IPS-NIHi11 (cell line): ENCODE data around the gene ANP32B.
A peak's percentile ranks its signal among the peaks of the same experiment; 100 is the strongest.
"Not testable (repeated sequence)": the region's sequence is repeated elsewhere in the genome, so short reads cannot be mapped to it uniquely, and the experiment has no call there.

Experiments used
- DNase-seq: peaks from one replicate; pipeline ENCODE4 v3.0.0; 2012; ENCODE audit warnings: mixed read lengths, low spot score

The ANP32B gene

GRCh38 chr9:97982683-97983588 lies at the start of gene ANP32B:
TSS of gene ANP32B (plus strand) at chr9:97983341. CDS start at chr9:97983556, 215 bp downstream.
- peak; percentile 92 for DNase-seq

GRCh38 chr9:97934321-97935115 lies 48.6 kb upstream of the ANP32B start:
- peak; percentile 12 for DNase-seq

- DNase-seq = no peak
Observed at GRCh38 chr9:97935276-97935675, 47.9 kb upstream of the ANP32B start.

- DNase-seq = no peak
Observed at GRCh38 chr9:97936998-97937397, 46.1 kb upstream of the ANP32B start.

GRCh38 chr9:97938081-97938644 lies 45.0 kb upstream of the ANP32B start, which contains the start of gene HEMGN:
TSS of gene HEMGN (minus strand) at chr9:97938172. CDS start at chr9:97938136, 36 bp downstream.
- no peak for DNase-seq

- DNase-seq = no peak
Observed at GRCh38 chr9:97940233-97940632, 42.9 kb upstream of the ANP32B start.

GRCh38 chr9:97940741-97941140 lies 42.4 kb upstream of the ANP32B start:
- no peak for DNase-seq

GRCh38 chr9:97941323-97941722 lies 41.8 kb upstream of the ANP32B start:
- DNase-seq = no peak

- no peak for DNase-seq
Observed at GRCh38 chr9:97943308-97943855, 39.8 kb upstream of the ANP32B start.

- DNase-seq = no peak
Observed at GRCh38 chr9:97944612-97945011, 38.5 kb upstream of the ANP32B start.

GRCh38 chr9:97945470-97945869 lies 37.7 kb upstream of the ANP32B start:
- not testable (repeated sequence) for DNase-seq

GRCh38 chr9:97947094-97947493 lies 36.0 kb upstream of the ANP32B start:
- DNase-seq = not testable (repeated sequence)

GRCh38 chr9:97950873-97951272 lies 32.3 kb upstream of the ANP32B start:
- DNase-seq = not testable (repeated sequence)

- DNase-seq = peak; percentile 90
Observed at GRCh38 chr9:97954550-97954989, 28.6 kb upstream of the ANP32B start.

- DNase-seq = no peak
Observed at GRCh38 chr9:97956331-97956730, 26.8 kb upstream of the ANP32B start.

- DNase-seq = no peak
Observed at GRCh38 chr9:97958812-97959511, 24.2 kb upstream of the ANP32B start.

- DNase-seq = no peak
Observed at GRCh38 chr9:97959585-97959984, 23.6 kb upstream of the ANP32B start.

- DNase-seq = not testable (repeated sequence)
Observed at GRCh38 chr9:97960678-97961328, 22.3 kb upstream of the ANP32B start.

- DNase-seq = no peak
Observed at GRCh38 chr9:97961361-97961760, 21.8 kb upstream of the ANP32B start.

GRCh38 chr9:97962136-97962535 lies 21.0 kb upstream of the ANP32B start:
- no peak for DNase-seq

GRCh38 chr9:97962575-97962974 lies 20.6 kb upstream of the ANP32B start:
- DNase-seq = no peak
